ENCODE results near the gene PFKL.
"Not testable (repeated sequence)": the region's sequence is repeated elsewhere in the genome, so short reads cannot be mapped to it uniquely, and the experiment has no call there.

The PFKL gene

DNA sequence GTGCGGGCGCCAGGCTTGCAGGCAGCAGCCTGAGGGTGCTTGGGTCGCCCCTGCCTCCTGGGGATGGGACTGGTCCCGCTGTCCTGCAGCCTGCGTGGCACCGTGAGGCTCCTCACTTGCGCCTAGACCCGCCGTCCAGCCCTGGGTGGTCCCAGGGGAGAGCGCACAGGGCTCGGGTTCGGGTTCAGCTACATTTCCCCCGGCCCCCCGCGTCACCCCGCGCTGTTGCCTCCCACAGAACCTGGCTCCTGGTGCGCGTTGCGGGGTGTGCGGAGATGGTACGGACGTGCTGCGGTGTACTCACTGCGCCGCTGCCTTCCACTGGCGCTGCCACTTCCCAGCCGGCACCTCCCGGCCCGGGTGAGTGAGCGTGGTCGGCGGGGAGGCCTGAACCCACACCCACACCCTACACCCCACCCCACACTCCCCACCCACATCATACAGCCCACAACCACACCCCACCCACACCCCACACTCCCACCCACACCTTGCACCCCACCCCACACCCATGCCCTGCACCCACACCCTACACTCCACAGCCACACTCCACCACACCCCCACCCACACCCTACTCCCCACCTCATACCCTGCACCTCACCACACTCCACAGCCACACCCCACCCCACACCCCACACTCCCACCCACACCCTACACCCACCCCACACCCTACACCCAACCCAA lies 6.2 kb upstream of the PFKL start:
- in situ Hi-C loops (cut with MboI; ENCODE audit: low sequenced_read_pairs), result no loop called here

DNA sequence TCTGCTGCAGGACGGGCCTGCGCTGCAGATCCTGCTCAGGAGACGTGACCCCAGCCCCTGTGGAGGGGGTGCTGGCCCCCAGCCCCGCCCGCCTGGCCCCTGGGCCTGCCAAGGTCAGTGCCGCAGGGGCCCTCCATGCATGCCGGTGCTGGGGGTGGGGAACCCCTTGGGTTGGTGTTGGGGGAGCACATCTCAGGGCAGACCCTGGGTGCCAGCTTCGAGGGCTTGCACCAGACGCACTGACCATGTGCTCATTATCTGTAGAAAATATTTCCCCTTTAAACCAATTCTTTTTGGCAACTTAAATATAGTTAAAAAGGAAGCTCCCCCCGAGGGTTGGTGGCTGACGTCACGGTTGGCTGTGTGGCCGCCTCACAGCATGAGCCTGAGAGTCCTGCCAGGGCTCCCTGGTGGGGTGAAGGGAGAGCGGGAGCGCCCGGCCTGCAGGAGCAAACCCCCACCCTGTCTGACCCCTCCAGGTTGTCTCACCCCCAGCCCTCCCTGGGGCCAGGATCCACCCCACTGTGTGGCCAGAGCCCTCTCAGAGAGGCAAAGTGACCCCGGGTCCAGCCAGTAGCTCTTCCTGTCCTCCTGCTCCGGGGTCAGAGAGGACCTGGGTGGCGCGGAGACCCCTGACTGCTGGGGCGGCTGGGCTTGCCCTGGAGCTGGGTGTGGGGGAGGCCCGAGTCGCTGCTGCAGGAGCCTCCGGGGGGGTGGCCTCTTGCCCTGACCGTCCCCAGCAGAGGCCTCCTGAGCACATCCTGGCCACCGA lies 5.3 kb upstream of the PFKL start:
- in situ Hi-C loops (cut with MboI; ENCODE audit: low sequenced_read_pairs), result no loop called here

DNA sequence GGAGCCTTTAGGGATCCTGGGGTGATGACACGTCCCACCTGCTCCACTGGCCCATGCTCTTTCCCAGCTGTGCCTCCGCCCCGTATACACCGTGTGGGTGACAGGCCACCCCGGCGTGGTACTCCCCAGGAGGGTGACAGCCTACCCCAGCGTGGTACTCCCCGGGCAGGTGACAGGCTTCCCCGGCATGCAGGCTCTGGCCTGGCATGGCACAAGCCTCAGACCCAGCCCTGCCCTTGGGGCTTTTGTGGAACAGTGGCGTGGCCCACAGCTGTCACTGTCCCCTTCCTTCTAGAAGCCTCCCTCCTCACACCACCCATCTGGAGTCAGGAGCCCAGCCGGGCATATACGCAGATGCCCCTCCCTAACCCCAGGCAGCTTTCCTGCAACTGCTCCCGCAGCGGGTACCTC lies 4.7 kb upstream of the PFKL start:
- in situ Hi-C loops (cut with MboI; ENCODE audit: low sequenced_read_pairs), result no loop called here

DNA sequence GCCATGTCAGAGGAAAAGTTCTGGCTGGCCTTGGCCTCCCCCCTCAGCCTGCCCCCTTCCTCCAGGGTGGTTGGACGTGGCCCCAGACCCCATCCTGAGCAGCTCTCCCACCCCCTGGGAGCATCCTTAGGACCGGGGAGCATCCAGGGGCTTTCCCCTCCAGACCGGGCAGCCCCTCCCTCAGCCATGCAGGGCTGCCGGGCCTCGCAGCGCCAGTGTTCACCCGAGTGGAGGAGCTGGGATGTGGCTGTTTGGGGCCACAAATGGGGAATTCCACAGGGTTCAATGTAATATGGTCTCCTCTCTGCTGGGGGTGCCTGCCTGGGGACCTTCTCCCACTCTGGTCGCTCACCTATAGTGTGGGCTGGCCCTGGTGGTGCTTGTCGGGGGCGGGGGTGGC lies 4.2 kb upstream of the PFKL start:
- in situ Hi-C loops (cut with MboI; ENCODE audit: low sequenced_read_pairs), result no loop called here

DNA sequence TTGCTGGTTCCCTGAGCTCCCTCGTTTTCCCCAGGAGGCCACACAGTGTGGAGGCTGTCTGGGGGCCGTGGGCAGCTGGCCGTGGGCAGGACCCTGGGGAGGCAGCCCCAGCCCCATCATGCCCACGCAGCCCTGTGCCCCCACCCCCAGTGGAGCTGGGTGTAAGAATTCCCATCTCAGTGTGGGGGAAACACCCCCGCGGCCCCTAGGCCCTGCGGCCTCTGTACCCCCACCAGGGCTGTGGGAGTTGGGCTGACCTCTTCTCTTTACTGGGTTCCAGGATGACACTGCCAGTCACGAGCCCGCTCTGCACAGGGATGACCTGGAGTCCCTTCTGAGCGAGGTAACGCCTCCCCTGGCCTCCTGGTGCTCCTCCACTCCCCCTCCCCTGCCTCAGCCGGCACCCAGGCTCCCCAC lies 3.7 kb upstream of the PFKL start:
- in situ Hi-C loops (cut with MboI; ENCODE audit: low sequenced_read_pairs), result no loop called here

DNA sequence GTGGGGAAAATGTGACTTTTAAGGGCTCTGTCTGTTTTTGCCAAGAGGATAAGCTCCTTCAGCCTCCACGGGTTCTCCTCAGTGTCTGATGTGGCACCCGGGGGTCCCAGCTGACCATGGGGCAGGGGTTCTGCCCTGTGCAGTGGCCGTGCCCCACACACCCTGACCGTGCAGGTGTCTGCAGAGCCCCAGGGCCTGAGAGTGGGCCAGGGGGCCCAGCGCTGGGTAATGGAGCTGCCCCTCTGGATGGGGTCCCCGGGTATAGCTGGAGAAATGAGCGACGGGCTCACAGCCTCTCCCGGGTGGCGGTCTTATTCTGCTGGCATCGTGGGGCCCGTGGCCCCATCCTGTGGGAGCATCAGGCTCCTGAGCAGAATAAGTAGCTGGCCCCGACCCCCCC lies 2.9 kb upstream of the PFKL start:
- in situ Hi-C loops (cut with MboI; ENCODE audit: low sequenced_read_pairs), result no loop called here

DNA sequence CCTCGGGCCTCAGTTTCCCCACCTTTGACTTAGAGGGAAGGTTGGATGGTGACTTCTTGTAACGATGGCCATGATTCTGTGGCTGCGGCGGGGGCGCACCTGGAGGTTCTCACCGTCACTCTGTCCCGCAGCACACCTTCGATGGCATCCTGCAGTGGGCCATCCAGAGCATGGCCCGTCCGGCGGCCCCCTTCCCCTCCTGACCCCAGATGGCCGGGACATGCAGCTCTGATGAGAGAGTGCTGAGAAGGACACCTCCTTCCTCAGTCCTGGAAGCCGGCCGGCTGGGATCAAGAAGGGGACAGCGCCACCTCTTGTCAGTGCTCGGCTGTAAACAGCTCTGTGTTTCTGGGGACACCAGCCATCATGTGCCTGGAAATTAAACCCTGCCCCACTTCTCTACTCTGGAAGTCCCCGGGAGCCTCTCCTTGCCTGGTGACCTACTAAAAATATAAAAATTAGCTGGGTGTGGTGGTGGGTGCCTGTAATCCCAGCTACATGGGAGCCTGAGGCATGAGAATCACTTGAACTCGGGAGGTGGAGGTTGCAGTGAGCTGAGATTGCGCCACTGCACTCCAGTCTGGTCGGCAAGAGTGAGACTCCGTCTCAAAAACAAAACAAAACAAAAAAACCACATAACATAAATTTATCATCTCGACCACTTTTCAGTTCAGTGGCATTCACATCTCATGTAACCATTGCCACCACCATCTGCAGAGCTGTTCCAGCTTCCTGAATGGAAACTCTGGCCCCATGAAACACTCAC lies 2.1 kb upstream of the PFKL start:
- in situ Hi-C loops (cut with MboI; ENCODE audit: low sequenced_read_pairs), result no loop called here

DNA sequence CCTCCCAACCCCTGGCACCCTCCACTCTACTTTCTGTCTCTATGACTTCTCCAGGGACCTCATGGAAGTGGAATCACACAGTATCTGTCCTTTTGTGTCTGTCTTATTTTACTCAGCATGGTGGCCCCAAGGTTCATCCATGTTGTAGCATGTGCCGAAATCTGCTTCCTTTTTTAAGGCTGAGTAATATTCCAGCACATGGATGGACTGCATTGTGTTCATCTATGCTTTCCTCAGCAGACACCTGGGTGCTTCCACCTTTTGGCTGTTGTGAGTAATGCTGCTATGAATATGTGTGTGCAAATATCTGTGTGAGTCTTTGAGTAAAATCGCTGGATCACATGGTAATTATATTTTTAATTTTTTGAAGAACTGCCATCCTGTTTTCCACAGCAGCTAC lies 1.6 kb upstream of the PFKL start:
- in situ Hi-C loops (cut with MboI; ENCODE audit: low sequenced_read_pairs), result no loop called here

DNA sequence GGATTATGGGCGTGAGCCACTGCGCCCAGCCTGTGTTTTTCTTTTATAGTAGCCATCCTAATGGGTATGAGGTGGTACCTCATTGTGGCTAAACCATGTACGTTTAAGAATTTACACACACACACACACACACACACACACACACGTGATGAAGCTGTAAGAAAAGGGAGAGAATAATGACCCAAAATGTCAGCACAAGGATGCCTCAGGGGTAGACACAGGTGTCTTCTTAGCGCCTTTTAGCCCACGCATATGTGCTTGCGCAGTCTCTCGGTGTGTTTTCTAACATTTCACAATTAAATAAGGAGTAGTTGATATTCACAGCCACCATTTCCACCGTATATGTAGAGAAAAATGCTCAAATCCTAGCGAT lies 782 bp upstream of the PFKL start:
- in situ Hi-C loops (cut with MboI; ENCODE audit: low sequenced_read_pairs), result no loop called here

DNA sequence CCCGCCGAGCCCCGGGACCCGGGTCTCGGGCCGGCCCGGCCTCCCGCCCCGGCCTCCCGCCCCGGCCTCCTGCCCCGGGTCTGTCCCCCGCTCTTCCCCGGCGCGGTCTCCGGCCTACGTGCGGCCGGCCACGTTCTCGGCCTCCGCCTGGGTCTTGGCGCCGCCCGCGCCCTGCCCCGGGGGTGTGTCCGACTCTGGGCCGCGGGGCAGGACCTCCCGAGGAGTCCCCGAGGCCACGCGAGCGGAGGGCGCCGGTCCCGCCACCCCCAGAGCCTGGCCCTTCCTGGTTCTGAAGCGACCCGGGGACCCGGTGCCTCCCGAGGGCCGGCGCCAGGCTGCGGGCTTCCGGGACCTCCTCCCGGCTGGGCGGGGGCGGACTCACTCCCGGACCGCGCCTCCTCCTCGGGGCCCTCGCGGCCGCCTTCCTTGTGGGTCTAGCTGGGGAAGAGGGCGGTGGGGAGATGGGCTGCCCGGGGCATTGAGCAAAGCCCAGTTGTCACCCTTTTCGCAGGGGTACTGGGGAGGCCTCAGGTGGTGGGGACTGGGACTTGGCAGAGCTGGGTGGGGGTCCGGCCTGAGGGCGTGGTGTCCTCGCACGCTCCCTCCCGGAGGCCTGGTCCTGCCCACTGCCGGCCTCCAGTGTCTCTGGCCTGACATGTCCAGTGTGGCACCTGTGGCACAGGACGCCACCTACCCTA lies 558 bp downstream of the PFKL start:
- in situ Hi-C loops (cut with MboI; ENCODE audit: low sequenced_read_pairs), result no loop called here

DNA sequence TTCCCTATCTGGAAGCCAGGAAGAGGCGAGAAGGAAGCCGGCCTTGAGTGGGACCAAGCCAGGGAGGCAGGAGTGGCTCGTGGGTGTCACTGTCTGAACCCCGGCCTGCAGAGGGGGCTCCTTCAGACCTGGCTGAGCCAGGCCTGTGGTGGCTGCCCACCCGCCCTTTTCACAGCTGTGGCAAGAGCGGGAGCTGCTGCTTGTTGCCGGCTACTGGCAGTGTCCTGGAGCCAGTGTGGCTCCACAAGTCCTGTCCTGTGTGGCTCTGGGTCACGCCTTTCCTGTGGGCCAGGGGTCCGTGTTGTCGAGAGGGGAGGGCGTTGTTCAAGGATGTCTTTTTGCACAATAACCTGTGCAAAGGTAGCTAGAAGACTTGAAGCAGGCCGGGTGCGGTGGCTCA lies 1.3 kb downstream of the PFKL start:
- in situ Hi-C loops (cut with MboI; ENCODE audit: low sequenced_read_pairs), result no loop called here

DNA sequence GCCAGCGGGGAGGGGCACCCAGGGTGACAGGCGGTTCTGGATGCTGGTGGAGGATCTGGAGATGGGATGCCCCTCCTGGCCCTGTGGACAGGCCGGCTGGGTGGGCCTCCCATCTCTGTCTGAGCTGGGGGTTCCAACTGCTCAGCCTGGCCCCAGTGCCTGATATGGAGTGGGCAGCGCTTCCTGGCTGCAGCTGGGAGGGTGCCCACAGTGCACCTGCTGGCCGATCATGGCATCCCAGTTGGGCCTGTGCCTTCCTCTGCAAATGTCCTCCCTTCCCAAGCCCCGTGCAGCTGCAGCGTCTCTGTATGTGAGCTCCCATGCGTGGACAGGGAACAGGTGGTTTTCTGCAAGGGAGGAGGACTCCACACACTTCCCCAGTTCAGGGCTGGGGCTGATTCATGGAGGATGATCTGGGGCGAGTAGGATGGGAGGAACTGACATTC lies 2.1 kb downstream of the PFKL start:
- in situ Hi-C loops (cut with MboI; ENCODE audit: low sequenced_read_pairs), result no loop called here

DNA sequence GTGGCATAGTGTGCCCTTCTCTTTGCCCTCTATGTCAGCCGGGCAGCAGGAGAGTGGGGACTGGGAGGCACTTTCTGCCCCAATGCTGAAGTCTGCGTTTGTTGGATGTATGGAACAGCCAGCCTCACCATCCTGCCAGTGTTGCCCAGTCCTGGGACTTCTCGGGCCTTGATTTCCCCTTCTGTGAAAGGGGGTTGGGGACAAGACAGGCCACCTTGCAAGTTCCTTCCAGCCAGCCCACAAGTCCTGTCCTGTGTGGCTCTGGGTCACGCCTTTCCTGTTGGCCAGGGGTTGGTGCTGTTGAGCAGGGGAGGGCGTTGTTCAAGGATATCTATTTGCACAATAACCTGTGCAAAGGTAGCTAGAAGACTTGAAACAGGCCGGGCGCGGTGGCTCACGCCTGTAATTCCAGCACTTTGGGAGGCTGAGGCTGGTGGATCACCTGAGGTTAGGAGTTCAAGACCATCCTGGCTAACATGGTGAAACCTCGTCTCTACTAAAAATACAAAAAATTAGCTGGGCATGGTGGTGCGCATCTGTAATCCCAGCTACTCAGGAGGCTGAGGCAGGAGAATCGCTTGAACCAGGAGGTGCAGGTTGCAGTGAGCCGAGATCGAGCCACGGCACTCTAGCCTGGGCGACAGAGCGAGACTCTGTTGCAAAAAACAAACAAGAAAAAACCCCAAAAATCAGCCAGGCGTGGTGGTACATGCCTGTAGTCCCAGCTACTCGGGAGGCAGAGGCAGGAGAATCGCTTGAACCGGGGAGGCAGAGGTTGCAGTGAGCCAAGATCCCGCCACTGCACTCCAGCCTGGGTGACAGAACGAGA lies 2.9 kb downstream of the PFKL start:
- in situ Hi-C loops (cut with MboI; ENCODE audit: low sequenced_read_pairs), result not testable (repeated sequence)

DNA sequence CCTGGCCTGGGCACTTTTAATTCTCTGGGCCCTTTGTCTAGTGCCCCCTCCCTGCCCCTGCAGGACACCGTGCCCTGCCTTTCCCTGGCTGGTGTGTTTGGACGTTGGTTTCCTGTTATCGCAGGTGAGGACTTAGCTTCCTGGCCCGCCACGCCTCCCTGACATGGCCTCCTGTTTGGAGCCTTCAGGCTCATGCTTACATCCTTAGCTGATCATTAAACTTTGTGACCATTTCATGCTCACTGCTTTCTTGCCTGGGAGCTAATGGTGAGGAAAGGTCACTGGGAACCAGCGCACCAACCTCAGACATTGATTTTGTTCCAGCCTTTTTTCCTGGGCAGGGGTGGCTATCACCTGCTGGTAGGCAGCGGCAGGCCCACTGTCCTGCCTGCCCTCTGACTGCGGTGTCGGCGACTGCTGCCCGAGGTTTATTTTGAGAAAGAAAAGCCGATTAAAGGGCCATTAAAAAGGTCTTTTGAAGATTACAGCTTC lies 3.7 kb downstream of the PFKL start:
- in situ Hi-C loops (cut with MboI; ENCODE audit: low sequenced_read_pairs), result no loop called here

DNA sequence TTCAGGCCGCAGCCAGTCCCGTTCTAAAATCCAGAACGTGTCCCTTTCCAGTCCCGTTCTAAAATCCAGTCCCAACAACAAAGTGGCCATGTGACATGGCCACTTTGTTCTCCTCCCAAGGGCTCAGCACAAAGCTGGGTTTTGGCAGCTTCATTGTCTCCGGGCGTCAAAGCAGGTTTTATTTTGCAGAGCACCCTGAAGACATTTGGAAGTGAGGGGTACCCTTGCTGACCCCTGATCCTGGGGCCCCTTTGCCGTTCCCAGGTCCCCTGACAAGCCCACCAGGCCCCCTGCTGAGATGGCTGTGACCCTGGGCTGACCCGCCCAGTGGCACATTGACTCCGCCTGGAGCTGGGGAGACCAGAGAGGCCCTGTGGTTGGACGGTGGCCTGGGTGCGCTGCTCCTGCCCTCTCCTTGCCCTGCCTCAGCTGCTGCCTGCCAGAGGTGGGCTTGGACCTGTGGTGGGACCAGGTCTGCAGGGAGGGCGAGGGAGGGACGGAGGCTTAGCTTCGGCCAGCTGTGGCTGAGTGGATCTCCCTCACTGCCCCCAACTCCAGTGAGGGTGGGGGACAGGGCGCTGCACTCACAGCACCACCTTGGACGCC lies 4.3 kb downstream of the PFKL start:
- in situ Hi-C loops (cut with MboI; ENCODE audit: low sequenced_read_pairs), result no loop called here

DNA sequence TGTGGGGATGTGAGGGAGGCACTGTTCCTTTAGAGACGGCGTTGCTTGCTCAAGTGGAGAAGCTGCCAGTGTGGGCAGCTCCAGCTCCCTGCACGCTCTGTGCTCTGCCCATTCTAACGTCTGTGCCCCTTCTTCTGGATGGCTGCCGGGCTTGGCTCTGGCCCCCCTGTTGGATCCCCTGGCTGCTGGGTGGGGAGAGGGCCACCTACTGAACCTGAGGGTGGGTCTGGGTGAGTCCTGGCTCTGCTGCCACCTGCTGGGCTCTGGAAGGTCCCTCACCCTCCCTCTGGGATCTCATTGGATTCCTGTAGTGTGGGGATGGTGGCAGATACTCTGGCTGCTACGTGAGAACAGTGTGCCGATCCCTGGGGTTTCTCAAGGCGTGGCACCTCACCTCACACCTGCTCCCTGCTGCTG lies 5.0 kb downstream of the PFKL start:
- in situ Hi-C loops (cut with MboI; ENCODE audit: low sequenced_read_pairs), result no loop called here

DNA sequence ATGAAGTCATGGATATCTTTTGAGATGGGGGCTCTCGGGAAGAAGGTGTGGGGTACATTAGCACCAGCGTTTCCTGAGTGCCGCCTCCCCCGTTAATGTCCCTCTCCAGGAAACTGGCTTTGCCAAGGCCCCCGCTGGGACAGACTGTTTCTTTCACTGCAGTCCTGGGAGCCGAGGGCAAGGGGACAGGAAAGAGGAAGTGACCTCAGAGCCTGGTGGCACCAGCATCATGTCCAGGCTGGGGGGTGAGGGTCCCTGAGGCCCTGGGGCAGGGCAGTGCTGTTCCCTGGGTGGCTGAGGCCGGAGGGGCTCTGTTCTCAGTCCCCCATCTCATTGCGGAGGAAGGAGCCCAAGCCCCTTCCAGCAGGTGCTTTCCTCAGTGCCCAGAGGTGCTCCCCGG lies 5.8 kb downstream of the PFKL start:
- in situ Hi-C loops (cut with MboI; ENCODE audit: low sequenced_read_pairs), result no loop called here

DNA sequence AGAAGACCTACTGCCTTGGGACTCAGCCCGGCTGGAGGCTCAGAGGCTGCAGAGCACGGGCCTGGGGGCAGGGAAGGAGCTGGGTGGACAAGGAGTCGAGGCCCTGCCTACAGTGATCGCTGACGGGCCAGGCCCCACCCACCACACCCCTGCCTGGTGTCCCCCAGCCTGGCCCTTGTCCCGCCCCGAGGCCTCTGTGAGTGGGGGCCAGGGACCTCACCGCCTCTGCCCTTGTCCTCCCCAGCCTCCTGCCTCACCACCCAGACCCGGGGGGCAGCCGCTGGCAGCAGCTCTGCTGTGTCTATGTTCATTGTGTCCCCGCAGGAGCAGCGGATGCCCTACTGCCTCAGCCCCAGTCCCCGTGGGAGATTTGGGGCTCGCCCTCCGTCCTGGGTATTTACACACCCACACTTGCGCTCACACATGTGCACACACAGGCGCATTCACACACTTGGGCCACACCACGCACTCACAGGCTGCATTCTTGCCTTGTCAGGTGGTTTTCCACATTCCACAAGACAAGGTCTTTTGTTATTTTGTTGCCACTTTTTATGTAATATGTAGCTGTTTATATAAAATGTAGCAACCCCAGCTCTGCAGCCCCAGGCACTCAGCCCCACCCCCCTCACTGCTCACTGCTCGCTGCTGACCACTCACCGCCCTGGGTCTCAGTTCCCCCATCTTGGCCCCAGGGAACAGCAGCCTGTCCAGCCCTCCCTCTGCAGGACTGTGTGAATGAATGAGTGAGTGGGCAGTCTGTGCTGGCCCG lies 7.3 kb downstream of the PFKL start:
- in situ Hi-C loops (cut with MboI; ENCODE audit: low sequenced_read_pairs), result no loop called here

Measured in HL-60/S4 (cell line).